Embryonic facial prominence (tissue), 1 donor: ENCODE data around the gene TAS2R42.

ENCODE experiments used
- DNase-seq: peaks from one replicate; pipeline ENCODE4 v3.0.0-alpha.2; 2016; ENCODE audit errors: extremely low spot score

TAS2R42 gene

GRCh38 chr12:11186837-11187236 is at the start of gene TAS2R42:
TAS2R42 (minus strand) TSS chr12:11186937; CDS start chr12:11186937, 0 bp downstream.
- no peak for DNase-seq

GRCh38 chr12:11233532-11233931 is 46.8 kb upstream of the TAS2R42 start:
- no peak for DNase-seq

- DNase-seq: no peak
Measured at GRCh38 chr12:11228296-11228879, 41.7 kb upstream of the TAS2R42 start.

- no peak for DNase-seq
Measured at GRCh38 chr12:11227373-11227772, 40.6 kb upstream of the TAS2R42 start.

- DNase-seq: no peak
Measured at GRCh38 chr12:11209113-11209512, 22.4 kb upstream of the TAS2R42 start.

- DNase-seq: no peak
Measured at GRCh38 chr12:11204173-11204572, 17.4 kb upstream of the TAS2R42 start.

- DNase-seq: no peak
Measured at GRCh38 chr12:11202811-11203210, 16.1 kb upstream of the TAS2R42 start.

GRCh38 chr12:11183011-11183410 is 3.7 kb downstream of the TAS2R42 start:
- no peak for DNase-seq

- DNase-seq: no peak
Measured at GRCh38 chr12:11182529-11182928, 4.2 kb downstream of the TAS2R42 start.

- DNase-seq: no peak
Measured at GRCh38 chr12:11178250-11178649, 8.5 kb downstream of the TAS2R42 start.

- DNase-seq: no peak
Measured at GRCh38 chr12:11174022-11174421, 12.7 kb downstream of the TAS2R42 start.

GRCh38 chr12:11171969-11172675 is 14.6 kb downstream of the TAS2R42 start:
- no peak for DNase-seq

GRCh38 chr12:11171145-11171968 is 15.4 kb downstream of the TAS2R42 start, which contains the start of gene SMIM10L1:
SMIM10L1 (plus strand) TSS chr12:11171194; CDS start chr12:11171357, 163 bp downstream.
- DNase-seq: peak; percentile 87

GRCh38 chr12:11170810-11171144 is 16.0 kb downstream of the TAS2R42 start:
- peak; percentile 39 for DNase-seq

- no peak for DNase-seq
Measured at GRCh38 chr12:11166300-11166699, 20.4 kb downstream of the TAS2R42 start.

- no peak for DNase-seq
Measured at GRCh38 chr12:11164384-11164783, 22.4 kb downstream of the TAS2R42 start.

- no peak for DNase-seq
Measured at GRCh38 chr12:11162502-11162901, 24.2 kb downstream of the TAS2R42 start.

GRCh38 chr12:11158885-11159444 is 27.8 kb downstream of the TAS2R42 start:
- no peak for DNase-seq

- DNase-seq: no peak
Measured at GRCh38 chr12:11154400-11154925, 32.3 kb downstream of the TAS2R42 start.

GRCh38 chr12:11152725-11153124 is 34.0 kb downstream of the TAS2R42 start:
- DNase-seq: no peak

GRCh38 chr12:11150832-11151231 is 35.9 kb downstream of the TAS2R42 start:
- no peak for DNase-seq

GRCh38 chr12:11147420-11147819 is 39.3 kb downstream of the TAS2R42 start:
- DNase-seq: no peak
